Retinal pigment epithelial cell (primary cell): ENCODE data around the gene BBS9.
A peak's percentile ranks its signal among the peaks of the same experiment; 100 is the strongest.

Experiments used
- DNase-seq: peaks from one replicate; pipeline ENCODE4 v3.0.0-alpha.2; 2010; ENCODE audit warnings: low read depth
- H3K4me3 ChIP-seq: 2 replicates; pipeline ENCODE4 v1.5.1; 2011; ENCODE audit warnings: mild to moderate bottlenecking, low read length, control low read depth, moderate library complexity
- CTCF ChIP-seq: conservative IDR thresholded peaks from 2 replicates; pipeline ENCODE4 v1.5.1; 2011; ENCODE audit warnings: low read depth, low read length, control low read depth, inconsistent platforms

BBS9 gene

GRCh38 chr7:33325754-33326484, 196.6 kb downstream of the BBS9 start:
- no peak for TF ChIP-seq CTCF
- H3K4me3 ChIP-seq, result no peak overlapping the region
- DNase-seq, result no peak

GRCh38 chr7:33326485-33326848, 197.1 kb downstream of the BBS9 start:
- H3K4me3 ChIP-seq, result no peak overlapping the region
- DNase-seq, result no peak
- TF ChIP-seq CTCF, result no peak

- no peak overlapping the region for H3K4me3 ChIP-seq
- no peak for TF ChIP-seq CTCF
- DNase-seq, result no peak
Measured at GRCh38 chr7:33327427-33327826, 198.1 kb downstream of the BBS9 start.

- no peak overlapping the region for H3K4me3 ChIP-seq
- peak; percentile 0 for DNase-seq
- TF ChIP-seq CTCF, result peak; percentile 58
Measured at GRCh38 chr7:33334349-33334748, 205.0 kb downstream of the BBS9 start.

GRCh38 chr7:33336820-33337219, 207.5 kb downstream of the BBS9 start:
- no peak for TF ChIP-seq CTCF
- H3K4me3 ChIP-seq, result no peak overlapping the region
- no peak for DNase-seq

GRCh38 chr7:33339074-33339790, 209.9 kb downstream of the BBS9 start:
- no peak for DNase-seq
- no peak overlapping the region for H3K4me3 ChIP-seq
- TF ChIP-seq CTCF, result no peak

- no peak for DNase-seq
- H3K4me3 ChIP-seq, result no peak overlapping the region
- TF ChIP-seq CTCF, result no peak
Measured at GRCh38 chr7:33346055-33346454, 216.7 kb downstream of the BBS9 start.
